ENCODE data around the gene TXNRD1.

- TF ChIP-seq, protein P1, sequence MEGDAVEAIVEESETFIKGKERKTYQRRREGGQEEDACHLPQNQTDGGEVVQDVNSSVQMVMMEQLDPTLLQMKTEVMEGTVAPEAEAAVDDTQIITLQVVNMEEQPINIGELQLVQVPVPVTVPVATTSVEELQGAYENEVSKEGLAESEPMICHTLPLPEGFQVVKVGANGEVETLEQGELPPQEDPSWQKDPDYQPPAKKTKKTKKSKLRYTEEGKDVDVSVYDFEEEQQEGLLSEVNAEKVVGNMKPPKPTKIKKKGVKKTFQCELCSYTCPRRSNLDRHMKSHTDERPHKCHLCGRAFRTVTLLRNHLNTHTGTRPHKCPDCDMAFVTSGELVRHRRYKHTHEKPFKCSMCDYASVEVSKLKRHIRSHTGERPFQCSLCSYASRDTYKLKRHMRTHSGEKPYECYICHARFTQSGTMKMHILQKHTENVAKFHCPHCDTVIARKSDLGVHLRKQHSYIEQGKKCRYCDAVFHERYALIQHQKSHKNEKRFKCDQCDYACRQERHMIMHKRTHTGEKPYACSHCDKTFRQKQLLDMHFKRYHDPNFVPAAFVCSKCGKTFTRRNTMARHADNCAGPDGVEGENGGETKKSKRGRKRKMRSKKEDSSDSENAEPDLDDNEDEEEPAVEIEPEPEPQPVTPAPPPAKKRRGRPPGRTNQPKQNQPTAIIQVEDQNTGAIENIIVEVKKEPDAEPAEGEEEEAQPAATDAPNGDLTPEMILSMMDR (tag by site-specific recombination; IDR thresholded peaks at IDR 0.05), result no peak
- TF ChIP-seq, protein P2, sequence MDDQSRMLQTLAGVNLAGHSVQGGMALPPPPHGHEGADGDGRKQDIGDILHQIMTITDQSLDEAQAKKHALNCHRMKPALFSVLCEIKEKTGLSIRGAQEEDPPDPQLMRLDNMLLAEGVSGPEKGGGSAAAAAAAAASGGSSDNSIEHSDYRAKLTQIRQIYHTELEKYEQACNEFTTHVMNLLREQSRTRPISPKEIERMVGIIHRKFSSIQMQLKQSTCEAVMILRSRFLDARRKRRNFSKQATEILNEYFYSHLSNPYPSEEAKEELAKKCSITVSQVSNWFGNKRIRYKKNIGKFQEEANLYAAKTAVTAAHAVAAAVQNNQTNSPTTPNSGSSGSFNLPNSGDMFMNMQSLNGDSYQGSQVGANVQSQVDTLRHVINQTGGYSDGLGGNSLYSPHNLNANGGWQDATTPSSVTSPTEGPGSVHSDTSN (CRISPR knock-in tag; IDR thresholded peaks at IDR 0.05), result no peak
- no peak for TF ChIP-seq ZSCAN16 (tag by site-specific recombination; IDR thresholded peaks at IDR 0.05)
- TF ChIP-seq ZBTB17 (tag by site-specific recombination; IDR thresholded peaks at IDR 0.05), result no peak
- TF ChIP-seq ZNF280C (tag by site-specific recombination; IDR thresholded peaks at IDR 0.05), result no peak
- TF ChIP-seq ZNF274 (IDR thresholded peaks at IDR 0.05; ENCODE audit: low read length), result no peak
- TF ChIP-seq ZNF274 (tag by site-specific recombination; IDR thresholded peaks at IDR 0.05; ENCODE audit: borderline replicate concordance), result no peak
- TF ChIP-seq REPIN1 (tag by site-specific recombination; IDR thresholded peaks at IDR 0.05; ENCODE audit: low read depth), result no peak
- TF ChIP-seq ZNF776 (tag by site-specific recombination; IDR thresholded peaks at IDR 0.05; ENCODE audit: borderline replicate concordance), result no peak
- no peak for TF ChIP-seq ZNF239 (tag by site-specific recombination; IDR thresholded peaks at IDR 0.05)
- TF ChIP-seq ZNF133 (tag by site-specific recombination; IDR thresholded peaks at IDR 0.05), result no peak
- TF ChIP-seq ZSCAN4 (tag by site-specific recombination; IDR thresholded peaks at IDR 0.05), result no peak
- no peak for TF ChIP-seq KLF8 (tag by site-specific recombination; IDR thresholded peaks at IDR 0.05)
These were observed 8.0 kb upstream of the TXNRD1 start for GRCh38 chr12:104207416-104208205.
